Gastroesophageal sphincter (tissue), 4 donors: ENCODE data around the gene PPM1J. TPM values are rescaled to one million over a fixed set of nuclear protein-coding genes. Genes with fewer than 3 reads are reported as not detected.

Experiments used
- ATAC-seq: fragments of 150-250 bp; one replicate; pipeline ENCODE4 v1.9.1; 2016; ENCODE audit warnings: mild to moderate bottlenecking, moderate library complexity
- H3K27ac ChIP-seq, 4 donors: fragments of 200-600 bp; sonication (generic) in 3 of 4; 1 replicate in 3 of 4; 2 replicates in 1 of 4; pipeline ENCODE4 v1.5.1; 2016 to 2019
- H3K27me3 ChIP-seq: fragments of 200-600 bp; sonication (generic); one replicate; pipeline ENCODE4 v1.5.1; 2019
- H3K36me3 ChIP-seq, 2 donors: fragments of 200-600 bp; sonication (generic); one replicate each; pipeline ENCODE4 v1.5.1; 2019; ENCODE audit warnings: control low read depth in 1 of 2
- H3K4me1 ChIP-seq, 3 donors: fragments of 200-600 bp; sonication (generic); 1 replicate in 2 of 3; 2 replicates in 1 of 3; pipeline ENCODE4 v1.5.1; 2016 to 2019; ENCODE audit warnings: control low read depth in 2 of 3
- H3K4me3 ChIP-seq, 2 donors: fragments of 200-600 bp; sonication (generic); one replicate each; pipeline ENCODE4 v1.5.1; 2019; ENCODE audit warnings: mild to moderate bottlenecking in 1 of 2, moderate library complexity in 1 of 2
- H3K9me3 ChIP-seq, 3 donors: fragments of 200-600 bp; sonication (generic); one replicate each; pipeline ENCODE4 v1.5.1; 2017 to 2019; ENCODE audit warnings: control low read depth in 2 of 3
- CTCF ChIP-seq, 4 experiments: fragments of 200-600 bp in 2 of 4; fragments of 450-650 bp in 2 of 4; sonication (generic) in 1 of 4; IDR thresholded peaks; one replicate each; pipeline ENCODE4 v1.5.1; 2017 to 2019; ENCODE audit warnings: antibody characterized with exemption in 4 of 4, mild to moderate bottlenecking in 2 of 4, moderate library complexity in 2 of 4
- EP300 ChIP-seq: sonication (generic); formaldehyde crosslinking; IDR thresholded peaks from one replicate; pipeline ENCODE4 v1.6.1; 2017; ENCODE audit warnings: antibody characterized with exemption, mild to moderate bottlenecking
- POLR2A ChIP-seq, 2 donors: fragments of 450-650 bp; IDR thresholded peaks; one replicate each; pipeline ENCODE4 v1.6.1; 2017; ENCODE audit warnings: antibody characterized with exemption in 2 of 2, mild to moderate bottlenecking in 2 of 2, moderate library complexity in 1 of 2
- POLR2AphosphoS5 ChIP-seq: sonication (generic); formaldehyde crosslinking; IDR thresholded peaks from one replicate; pipeline ENCODE4 v1.6.1; 2017; ENCODE audit warnings: antibody characterized with exemption
- WGBS, 2 donors: methylation state at CpG; one replicate each; pipeline ENCODE4 v1.1.5; 2018; ENCODE audit warnings: low coverage in 1 of 2; 5-methylcytosine and 5-hydroxymethylcytosine counted together
- total RNA-seq, 4 donors: library from RNA; depleted of rRNA; stranded (reverse); fragments of >200 nt; gene quantifications; one replicate each; pipeline ENCODE4 v1.1.0, GENCODE V29; 2016

PPM1J gene
- total RNA-seq, 4 donors from 2014 or later, result 0.35 to 2.8 (median 1.7) TPM

GRCh38 chr1:112704391-112704933 lies 10.7 kb downstream of the PPM1J start:
- H3K27ac ChIP-seq, result peak overlapping the region; percentile 68 to 100 (median 94)
- no peaks in the 10 kb centered on the region for H3K9me3 ChIP-seq
- TF ChIP-seq CTCF (IDR thresholded peaks at IDR 0.05) (no peak), POLR2AphosphoS5 (no peak), POLR2A (IDR thresholded peaks at IDR 0.05) (no peak), EP300 (no peak)
- peak overlapping the region; percentile 94 to 97 for H3K4me3 ChIP-seq
- no peaks in the 10 kb centered on the region for H3K27me3 ChIP-seq
- 33 to 50% methylated on average over 2 to 3 of the region's 7 CpGs for WGBS, 2 donors
- peaks cover 5 to 75% (median 56%) of the 10 kb centered on the region in 3 donors for H3K4me1 ChIP-seq
- no peak for ATAC-seq
- H3K36me3 ChIP-seq, result peaks cover 0 to 28% of the 10 kb centered on the region in 2 donors

DNA sequence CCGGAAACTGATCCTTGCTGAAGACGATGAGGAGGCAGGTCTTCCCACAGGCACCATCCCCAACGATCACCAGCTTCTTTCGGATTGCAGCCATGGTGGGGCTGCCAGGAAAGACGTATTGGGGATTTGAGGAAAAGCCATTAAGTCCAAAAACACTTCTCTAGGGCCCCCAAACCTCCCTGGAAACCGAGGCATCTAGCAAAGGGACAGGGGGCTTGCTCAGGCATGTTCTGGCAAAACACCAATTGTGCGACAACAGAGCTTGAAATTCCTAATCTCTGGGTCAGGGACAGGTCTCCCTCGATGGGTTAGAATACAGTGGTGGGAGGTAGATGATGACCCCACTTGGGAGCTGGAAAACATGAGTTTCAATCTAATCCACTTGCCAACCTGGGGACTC lies 11.4 kb downstream of the PPM1J start:
- Histone ChIP-seq H3K27ac (peak overlapping the region in 3 of 4 donors; percentile 93 to 100 (median 96)), H3K4me1 (peaks cover 5 to 83% (median 63%) of the 10 kb centered on the region in 3 donors), H3K27me3 (no peaks in the 10 kb centered on the region), H3K9me3 (no peaks in the 10 kb centered on the region), H3K36me3 (peaks cover 0 to 34% of the 10 kb centered on the region in 2 donors), H3K4me3 (no peak overlapping the region)
- 50 to 80% methylated on average over 1 to 4 of the region's 8 CpGs for WGBS, 2 donors
- ATAC-seq, result no peak
- TF ChIP-seq EP300, result no peak
- no peak for TF ChIP-seq POLR2AphosphoS5
- no peak for TF ChIP-seq POLR2A (IDR thresholded peaks at IDR 0.05)
- TF ChIP-seq CTCF (IDR thresholded peaks at IDR 0.05), result no peak

- H3K27ac ChIP-seq, result peak overlapping the region in 3 of 4 donors; percentile 93 to 100 (median 96)
- WGBS, 2 donors, result 39 to 40% methylated on average over 3 to 4 of the region's 12 CpGs
- peaks cover 5 to 89% (median 63%) of the 10 kb centered on the region in 3 donors for H3K4me1 ChIP-seq
- ATAC-seq, result no peak
- H3K36me3 ChIP-seq, result peaks cover 0 to 45% of the 10 kb centered on the region in 2 donors
- TF ChIP-seq POLR2AphosphoS5 (no peak), EP300 (no peak), CTCF (IDR thresholded peaks at IDR 0.05) (no peak), POLR2A (IDR thresholded peaks at IDR 0.05) (no peak)
- H3K27me3 ChIP-seq, result no peaks in the 10 kb centered on the region
- H3K4me3 ChIP-seq, result no peak overlapping the region
- no peaks in the 10 kb centered on the region for H3K9me3 ChIP-seq
Measured at GRCh38 chr1:112702420-112703261, 12.5 kb downstream of the PPM1J start.

DNA sequence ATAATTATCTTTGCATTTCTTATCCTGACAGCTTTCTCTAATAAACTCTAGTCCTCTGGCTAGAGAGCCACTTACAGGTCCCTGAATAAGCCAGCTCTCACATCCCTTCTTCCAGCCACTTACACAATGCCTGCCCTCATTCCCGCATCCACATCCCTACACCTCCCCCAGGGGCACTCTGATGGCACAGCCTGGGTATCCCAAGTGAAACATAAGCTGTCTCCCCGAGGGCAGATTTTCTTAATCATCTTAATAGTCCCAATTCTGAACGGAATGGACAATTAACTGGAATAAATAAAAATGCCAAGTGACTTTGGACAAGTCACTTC lies 13.1 kb downstream of the PPM1J start:
- H3K27ac ChIP-seq, result peak overlapping the region in 3 of 4 donors; percentile 93 to 100 (median 96)
- H3K4me1 ChIP-seq, result peaks cover 5 to 90% (median 63%) of the 10 kb centered on the region in 3 donors
- TF ChIP-seq EP300 (no peak), POLR2A (IDR thresholded peaks at IDR 0.05) (no peak), CTCF (IDR thresholded peaks at IDR 0.05) (no peak), POLR2AphosphoS5 (no peak)
- no peak for ATAC-seq
- H3K36me3 ChIP-seq, result peaks cover 0 to 51% of the 10 kb centered on the region in 2 donors
- H3K4me3 ChIP-seq, result no peak overlapping the region
- no peaks in the 10 kb centered on the region for H3K9me3 ChIP-seq
- no peaks in the 10 kb centered on the region for H3K27me3 ChIP-seq
- WGBS, 2 donors, result 24 to 35% methylated on average over 2 to 3 of the region's 3 CpGs
